Fibroblast of the aortic adventitia (primary cell): ENCODE measurements around the gene EFNB2. TPM values are rescaled to one million over a fixed set of nuclear protein-coding genes. Genes with fewer than 3 reads are reported as not detected.

Source experiments
- DNase-seq: peaks from one replicate; pipeline ENCODE4 v3.0.0-alpha.2; 2010; ENCODE audit warnings: low read depth
- H3K4me3 ChIP-seq: 2 replicates; pipeline ENCODE4 v1.5.1; 2011; ENCODE audit warnings: low read depth, mild to moderate bottlenecking, control low read depth, low read length, moderate library complexity
- total RNA-seq: library from RNA; depleted of rRNA; stranded (reverse); fragments of >200 nt; gene quantifications from 2 replicates; pipeline ENCODE4 v1.2.3, GENCODE V29; 2012; ENCODE audit warnings: low replicate concordance
- TF ChIP-seq, protein P1 (sequence below): IDR thresholded peaks from 2 replicates; pipeline ENCODE4 v1.5.1; 2011; ENCODE audit warnings: mild to moderate bottlenecking, low read length, control low read depth, inconsistent platforms; ENCODE audit not compliant: insufficient read depth

EFNB2 gene
- total RNA-seq, 1 donor, result 5.5 TPM

GRCh38 chr13:106530980-106531481 lies 4.4 kb downstream of the EFNB2 start:
- H3K4me3 ChIP-seq, result no peak overlapping the region
- TF ChIP-seq, protein P1, sequence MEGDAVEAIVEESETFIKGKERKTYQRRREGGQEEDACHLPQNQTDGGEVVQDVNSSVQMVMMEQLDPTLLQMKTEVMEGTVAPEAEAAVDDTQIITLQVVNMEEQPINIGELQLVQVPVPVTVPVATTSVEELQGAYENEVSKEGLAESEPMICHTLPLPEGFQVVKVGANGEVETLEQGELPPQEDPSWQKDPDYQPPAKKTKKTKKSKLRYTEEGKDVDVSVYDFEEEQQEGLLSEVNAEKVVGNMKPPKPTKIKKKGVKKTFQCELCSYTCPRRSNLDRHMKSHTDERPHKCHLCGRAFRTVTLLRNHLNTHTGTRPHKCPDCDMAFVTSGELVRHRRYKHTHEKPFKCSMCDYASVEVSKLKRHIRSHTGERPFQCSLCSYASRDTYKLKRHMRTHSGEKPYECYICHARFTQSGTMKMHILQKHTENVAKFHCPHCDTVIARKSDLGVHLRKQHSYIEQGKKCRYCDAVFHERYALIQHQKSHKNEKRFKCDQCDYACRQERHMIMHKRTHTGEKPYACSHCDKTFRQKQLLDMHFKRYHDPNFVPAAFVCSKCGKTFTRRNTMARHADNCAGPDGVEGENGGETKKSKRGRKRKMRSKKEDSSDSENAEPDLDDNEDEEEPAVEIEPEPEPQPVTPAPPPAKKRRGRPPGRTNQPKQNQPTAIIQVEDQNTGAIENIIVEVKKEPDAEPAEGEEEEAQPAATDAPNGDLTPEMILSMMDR, result no peak
- DNase-seq, result no peak

DNA sequence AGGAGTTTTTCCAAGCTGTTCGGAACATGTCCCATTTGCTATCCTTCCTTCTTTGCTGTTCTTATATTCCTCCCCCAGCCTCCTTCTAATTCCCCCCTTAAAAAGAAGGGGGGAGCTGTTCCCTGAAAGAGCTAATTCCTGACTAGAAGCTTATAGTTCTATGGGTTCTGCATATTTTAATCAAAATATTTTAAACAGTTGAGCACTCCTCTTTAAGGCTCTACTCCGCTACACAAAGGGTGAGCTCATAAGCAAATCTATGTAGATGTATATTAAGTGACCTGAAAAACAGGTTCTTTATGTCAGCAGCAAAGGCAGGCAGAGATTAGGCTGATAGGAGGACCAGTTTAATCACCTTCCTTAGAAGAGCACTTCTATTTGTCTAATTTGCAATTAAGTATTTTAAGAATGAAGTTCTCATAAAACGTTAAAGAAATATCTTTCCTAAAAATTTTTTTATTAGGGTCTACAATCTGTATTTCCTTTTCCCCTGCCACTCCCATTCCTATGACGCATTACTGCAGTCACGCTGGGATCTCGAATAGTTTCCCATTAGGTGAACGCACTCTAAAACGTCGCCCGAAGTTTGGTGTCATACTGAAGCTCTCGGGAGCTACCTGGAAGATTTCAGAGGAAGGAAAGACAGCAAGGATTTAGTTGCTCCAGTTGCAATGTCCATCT lies 5.2 kb downstream of the EFNB2 start:
- TF ChIP-seq, protein P1, result no peak
- no peak overlapping the region for H3K4me3 ChIP-seq
- no peak for DNase-seq

DNA sequence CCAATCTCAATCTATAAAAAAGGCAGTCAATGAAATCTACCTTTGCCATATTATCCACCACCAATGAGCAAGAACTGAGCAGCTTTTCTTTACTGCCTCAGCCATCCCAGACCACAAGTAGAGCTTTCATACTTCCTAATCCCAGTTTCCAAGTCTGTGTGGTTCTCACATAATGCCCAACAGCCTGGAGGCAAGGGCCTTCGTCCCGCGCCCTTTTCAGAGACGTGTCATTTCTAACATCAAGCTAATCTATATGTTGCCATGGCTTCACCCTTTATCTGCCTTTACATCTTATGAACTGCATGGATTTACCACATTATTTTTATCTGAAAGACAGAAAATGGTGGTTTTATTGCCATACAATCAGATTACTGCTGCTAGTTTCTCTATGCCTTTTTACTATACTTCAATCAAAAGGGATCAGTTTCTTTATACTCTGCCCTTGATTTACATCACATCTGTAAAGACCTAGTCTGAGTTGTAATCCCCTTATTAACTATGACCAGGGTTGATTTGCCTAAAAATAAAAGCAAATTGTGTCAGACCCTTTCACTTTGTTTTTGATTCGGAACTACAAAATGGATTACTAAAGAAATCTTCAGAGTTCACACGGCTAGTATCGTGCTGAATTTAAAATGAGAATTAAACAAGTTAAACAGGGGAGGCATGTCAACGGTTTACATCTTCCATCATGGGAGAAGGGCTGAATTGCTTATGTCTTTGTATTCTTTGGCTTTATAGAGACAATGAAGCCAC lies 5.9 kb downstream of the EFNB2 start:
- DNase-seq, result no peak
- H3K4me3 ChIP-seq, result no peak overlapping the region
- TF ChIP-seq, protein P1, result no peak

DNA sequence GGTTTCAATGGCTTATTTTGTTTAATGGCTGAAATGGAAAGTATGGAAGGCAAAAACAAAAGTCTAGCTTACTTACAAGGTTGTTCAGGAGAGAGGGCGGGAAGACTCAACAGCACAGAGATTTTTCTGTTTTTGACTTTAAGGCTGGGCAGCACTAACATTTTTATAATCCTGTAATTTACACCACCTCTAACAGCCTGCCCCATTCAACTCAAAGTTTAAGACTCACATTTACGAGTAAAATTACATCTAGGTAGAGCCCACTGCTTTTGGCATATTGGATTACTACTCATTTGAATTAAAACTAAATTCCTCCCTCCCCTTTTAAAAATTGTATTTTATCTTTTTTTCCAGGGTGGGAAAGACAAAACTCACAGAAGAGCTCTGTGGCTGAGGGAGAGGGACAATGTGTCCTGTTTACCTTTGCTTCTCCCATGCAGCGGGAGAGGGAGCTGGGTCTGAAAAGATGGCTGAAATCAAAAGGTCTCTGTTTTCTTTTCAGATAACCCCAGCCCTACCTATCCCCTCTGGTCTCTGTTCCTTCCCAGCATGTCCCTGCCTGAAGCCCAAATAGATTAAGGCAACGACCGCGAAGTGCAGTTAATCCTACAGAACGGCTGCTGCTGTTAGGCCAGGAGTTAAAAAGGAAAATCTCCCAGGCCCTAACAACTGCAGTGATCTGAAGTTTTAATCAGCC lies 6.6 kb downstream of the EFNB2 start:
- H3K4me3 ChIP-seq, result no peak overlapping the region
- DNase-seq, result no peak
- TF ChIP-seq, protein P1, result no peak

DNA sequence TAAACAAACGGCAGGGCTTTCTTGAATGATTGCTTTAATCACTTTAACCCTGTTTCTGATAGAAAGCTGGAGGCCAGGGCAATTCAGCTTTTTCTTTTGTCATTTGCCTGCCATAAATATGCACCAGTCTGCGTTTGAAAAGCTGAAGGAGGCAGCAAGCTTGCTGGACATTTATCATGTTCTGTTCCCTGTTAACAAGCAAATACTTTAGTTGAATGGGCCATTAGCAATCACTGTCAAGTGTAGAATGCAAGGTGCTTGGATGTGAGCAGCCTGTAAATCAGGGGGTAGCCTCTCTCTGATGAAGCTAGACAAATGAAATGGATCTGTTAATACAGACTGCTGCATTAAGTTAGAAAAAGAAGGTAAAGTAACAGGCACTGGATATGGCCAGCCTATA lies 7.6 kb downstream of the EFNB2 start:
- DNase-seq, result no peak
- TF ChIP-seq, protein P1, result no peak
- no peak overlapping the region for H3K4me3 ChIP-seq

DNA sequence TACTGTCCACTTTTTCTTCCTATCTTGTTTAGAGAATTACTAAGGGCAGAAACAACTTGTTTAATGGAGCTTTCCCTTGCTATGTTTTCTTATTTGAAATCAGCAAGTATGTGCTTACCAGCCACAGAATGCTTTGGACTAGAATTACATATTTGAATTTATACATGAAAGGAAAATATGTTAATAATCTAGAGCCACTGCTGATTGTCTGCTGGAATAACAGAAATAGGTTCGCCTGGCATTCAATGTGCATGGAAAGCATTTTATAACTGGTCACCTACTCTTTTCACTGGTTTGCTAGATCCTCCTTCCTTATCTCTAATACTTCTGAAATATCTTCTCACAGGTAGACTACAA lies 8.0 kb downstream of the EFNB2 start:
- TF ChIP-seq, protein P1, result no peak
- DNase-seq, result no peak
- no peak overlapping the region for H3K4me3 ChIP-seq
